NCI-H82 treated with DMSO at 0.1 percent for 48 hours (cell line): ENCODE data around the gene NELL1.

Source experiments
- DNase-seq: peaks from one replicate; lab custom pipeline; 2025; ENCODE audit not compliant: unreplicated experiment; lab: John Stamatoyannopoulos, UW

Gene NELL1

DNA sequence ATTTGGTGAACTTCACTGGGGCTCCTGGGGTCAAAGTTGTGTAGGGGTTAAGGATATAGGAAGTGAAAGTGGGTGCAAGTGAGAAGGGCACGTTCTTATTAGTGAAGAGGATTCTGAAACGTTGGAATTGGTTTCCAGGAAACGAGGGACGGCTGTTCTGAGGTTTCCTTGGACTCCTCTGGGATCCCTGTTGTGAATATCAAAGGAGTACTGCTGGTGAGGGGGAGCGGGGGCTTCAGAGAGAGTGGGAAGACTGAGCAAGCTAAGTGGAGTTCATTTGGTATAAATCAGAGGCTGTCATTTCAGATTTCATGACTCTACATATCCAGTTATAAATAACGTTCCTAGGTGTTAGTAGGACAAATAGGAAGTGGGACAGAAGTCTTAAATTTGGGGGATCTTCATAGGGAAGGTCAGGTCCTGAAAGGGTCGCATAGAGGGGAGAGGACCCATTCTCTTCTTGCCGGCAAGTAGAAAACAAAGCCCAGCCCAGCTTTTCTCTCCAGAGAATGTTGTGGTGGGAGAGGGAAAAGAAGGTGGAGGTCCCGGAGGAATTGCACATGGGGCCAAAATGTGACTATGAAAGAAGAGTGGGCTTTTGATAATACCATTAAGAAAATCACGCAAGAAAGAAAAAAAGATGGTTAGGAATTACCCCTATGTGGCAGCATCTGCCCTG lies 1.1 kb upstream of the NELL1 start:
- DNase-seq = no peak

DNA sequence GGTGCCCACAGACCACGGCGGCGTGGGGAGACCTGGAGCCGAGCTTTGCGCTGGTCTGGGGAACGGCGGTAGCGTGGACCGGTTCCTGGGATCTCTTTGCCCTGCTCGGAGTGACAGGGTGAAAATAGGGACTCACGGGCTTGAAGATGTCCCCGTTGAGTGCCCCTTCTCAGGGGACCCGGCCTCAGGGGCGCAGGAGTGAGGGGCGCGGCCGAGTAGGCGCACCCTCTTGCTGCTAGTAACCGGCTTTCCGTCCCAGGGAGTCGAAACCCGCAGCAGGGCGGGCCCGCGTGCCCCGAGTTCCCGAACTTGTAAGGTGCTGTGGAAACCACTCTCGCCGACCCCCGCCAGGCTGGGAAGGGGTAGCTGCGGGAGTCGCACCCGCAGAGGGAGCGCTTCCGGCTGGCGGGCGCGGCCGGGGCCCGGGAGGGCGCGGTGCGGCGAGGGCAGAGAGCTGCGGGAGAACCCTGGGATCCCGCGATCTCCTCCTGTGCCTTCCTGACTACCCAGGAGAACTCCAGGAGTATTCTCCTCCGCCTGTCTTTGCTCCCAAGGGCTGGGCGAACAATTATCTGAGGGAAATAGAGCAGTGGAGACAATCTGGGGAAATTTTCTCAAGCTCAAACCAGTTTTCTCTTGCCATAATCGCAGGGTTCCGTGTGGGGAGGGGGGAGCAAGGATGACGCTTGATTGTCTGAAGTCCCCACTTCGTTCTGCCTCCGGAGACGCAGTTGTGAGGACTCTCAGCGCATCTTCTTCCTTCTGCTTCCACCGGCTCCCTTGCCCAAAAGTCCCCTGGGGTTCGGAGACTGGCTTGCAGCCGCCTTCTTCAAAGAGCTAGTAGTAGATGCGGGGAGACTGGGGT lies 666 bp downstream of the NELL1 start:
- DNase-seq = no peak

DNA sequence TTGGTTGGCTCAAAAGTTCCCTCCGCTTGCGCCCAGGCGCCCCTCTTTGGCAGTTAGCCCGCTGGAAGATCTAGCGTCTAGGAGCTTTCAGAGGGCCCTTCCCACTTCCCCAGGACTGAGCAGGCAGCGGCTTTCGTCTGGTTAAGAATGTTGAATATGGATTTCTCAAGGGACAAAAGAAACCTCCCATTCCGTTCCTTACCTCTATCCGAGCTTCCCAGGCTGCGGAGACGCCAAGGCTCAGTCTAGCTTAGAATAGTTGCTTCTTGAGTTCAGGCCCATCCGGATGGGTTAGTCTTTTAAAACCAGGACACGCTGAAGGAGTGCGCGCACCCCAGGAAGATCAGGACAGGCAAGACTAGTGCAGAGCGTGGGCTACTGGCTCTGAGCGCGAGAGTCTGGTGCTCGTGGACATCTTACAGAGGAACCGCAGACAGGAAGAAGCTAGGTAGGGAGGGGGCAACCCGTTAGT lies 1.6 kb downstream of the NELL1 start:
- no peak for DNase-seq

DNA sequence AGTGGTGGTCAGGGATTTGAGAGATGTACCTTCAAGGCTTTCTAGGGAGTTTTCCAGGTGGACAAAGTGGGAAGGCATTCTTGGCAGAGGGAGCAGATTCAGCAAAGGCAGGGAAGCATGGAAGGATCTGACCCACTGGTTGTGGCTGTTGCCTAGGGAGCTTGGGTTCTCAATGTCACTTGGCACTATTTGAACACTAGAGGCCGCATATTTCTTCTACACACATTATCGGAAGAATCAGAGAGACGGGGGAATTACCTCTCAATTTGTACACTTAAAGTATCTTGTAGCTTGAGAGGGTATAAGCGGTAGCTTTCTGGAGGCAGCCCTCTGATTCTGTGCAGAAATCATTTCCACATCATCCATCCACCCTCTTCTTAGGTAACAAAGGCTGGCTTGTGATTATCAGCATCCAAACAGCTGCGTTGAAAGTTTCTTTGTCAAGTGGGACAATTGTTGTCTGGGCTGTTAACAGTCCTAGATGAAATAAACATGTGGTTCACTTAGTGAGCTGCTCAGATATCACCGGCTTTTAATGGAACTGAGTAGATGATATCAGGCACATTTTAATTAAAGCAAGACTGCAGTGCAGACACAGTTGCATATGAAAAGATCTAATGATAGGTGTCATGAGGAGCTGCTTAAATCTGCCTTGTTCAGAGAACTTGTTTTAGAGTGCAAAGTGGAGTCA lies 2.6 kb downstream of the NELL1 start:
- DNase-seq = peak; percentile 18

DNA sequence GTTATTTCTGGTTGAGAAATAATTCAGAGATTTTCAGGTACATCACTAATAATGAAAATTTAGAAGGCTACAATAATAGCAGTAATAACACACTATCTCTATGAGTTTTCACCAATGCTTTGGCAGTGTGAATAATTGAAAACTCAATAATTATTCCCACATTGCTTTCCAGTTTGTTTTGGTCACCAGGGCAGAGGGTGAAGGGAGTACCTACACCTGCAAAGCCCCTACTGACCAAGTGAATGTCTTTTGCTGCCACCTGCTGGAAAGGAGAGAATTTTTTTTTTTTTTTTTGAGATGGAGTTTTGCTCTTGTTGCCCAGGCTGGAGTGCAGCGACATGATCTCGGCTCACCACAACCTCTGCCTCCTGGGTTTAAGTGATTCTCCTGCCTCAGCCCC lies 3.2 kb downstream of the NELL1 start:
- DNase-seq = no peak

DNA sequence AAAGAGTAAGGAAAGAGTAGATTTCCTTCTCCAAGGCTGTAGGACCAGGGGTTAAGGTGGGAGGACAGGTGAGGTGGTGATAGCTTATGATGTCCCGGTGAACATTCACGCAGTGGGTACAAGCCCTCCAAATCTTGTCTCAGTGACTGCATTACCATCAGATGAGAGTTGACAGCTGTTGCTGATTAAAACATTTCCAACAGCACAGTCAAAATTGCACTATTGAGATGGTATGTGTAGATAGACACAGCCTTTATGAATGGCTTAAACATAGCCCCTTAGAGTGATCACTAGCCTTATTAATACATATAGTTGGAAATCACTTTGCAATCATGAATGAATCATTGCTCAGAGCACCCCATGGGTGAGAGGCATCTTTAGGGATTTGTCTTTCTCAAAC lies 7.3 kb downstream of the NELL1 start:
- DNase-seq = no peak

DNA sequence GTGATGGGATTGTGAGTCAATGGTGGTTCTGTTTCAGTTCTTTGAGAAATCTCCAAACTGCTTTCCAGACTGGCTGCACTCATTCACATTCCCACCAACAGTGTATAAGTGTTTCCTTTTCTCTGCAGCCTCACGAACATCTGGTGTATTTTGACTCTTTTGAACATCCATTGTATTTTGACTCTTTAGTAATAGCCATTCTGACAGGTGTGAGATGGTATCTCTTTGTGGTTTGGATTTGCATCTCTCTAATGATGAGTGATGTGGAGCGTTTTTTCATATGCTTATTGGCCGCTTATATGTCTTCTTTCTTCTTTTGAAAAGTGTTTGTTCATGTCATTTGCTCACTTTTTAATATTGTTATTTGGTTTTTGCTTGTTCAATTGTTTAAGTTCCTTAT lies 19.4 kb downstream of the NELL1 start:
- no peak for DNase-seq

DNA sequence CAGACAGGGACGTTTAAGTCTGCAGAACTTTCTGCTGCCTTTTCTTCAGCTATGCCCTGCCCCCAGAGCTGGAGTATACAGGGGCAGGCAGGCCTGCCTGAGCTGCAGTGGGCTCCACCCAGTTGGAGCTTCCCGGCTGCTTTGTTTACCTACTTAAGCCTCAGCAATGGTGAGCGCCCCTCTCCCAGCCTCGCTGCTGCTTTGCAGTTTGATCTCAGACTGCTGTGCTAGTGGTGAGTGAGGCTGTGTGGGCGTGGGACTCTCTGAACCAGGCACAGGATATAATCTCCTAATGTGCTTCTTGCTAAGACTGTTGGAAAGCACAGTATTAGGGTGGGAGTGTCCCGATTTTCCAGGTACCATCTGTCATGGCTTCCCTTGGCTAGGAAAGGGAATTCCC lies 38.5 kb downstream of the NELL1 start:
- peak; percentile 13 for DNase-seq

DNA sequence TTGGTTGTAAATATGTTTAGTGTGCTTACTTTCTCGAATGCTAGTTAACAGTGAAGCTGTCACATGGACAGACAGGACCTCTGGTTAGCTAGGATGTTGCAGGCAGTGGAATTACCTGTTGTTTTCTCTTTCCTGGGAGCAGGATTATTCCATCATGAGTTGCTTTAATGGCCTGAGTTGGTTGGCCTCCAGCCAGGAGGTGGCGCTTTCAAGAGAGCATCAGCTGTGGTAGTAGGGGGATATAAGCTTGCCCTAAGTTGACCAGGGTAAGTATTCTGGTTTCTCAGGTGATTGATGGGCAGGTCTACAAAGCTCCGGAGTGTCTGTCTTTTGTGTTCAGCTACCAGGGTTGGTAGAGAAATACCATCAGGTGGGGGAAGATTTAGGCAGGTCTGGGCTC lies 43.5 kb downstream of the NELL1 start:
- DNase-seq = no peak

DNA sequence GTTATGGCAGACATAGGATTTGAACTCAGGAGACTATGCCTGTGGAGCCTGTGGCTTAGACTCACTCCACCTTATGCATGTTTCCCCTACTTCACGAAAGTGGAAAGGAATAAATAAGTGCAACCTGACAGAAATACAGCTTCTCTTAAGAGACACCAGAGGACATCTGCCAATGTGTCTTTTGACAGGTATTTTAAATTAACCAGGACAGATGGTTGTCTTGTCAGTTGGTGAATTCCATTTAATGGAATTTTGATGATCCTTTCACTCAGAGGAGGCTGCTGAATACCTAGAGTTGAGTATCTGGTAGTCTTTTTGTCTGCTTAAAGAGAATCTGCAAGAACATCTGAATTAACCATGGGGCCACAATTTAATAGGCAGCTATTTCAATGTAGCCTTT lies 46.1 kb downstream of the NELL1 start:
- DNase-seq = no peak

DNA sequence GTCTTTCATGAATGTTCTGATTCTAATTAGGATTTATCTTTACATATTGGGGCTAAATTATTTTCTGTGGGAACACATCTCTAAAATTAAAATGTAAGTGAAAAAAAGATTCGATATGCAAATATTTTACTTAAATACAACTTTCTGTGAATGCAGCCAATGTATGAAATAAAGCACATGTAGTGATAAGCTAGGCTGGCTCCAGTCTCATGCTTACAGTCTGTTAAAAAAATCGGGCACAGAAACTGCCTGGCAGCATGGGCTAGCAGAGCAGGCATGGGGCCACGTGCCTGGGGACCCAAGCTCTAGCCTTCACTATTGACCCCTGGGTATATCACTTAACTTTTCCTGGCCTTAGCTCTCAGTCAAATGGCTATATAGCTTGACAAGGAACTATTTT lies 46.5 kb downstream of the NELL1 start:
- DNase-seq = no peak

DNA sequence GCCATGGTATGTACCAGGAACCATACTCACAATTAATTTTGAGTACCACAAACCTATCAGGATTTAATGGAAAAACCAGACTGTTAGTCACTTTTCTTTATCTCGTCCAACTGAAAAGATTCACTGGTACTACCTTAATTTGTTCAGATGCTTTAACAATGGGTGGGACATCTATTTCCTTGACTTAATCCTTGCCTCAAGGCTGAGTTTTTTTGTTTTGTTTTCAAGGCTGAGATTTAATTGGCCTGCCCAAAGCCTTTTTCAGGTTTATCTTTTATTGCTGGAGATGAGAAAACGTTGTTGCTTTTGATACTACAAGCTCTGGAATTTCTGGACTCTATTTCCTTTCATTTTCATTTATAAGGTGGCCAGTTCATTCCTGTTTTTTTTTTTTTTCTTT lies 50.4 kb downstream of the NELL1 start:
- no peak for DNase-seq

DNA sequence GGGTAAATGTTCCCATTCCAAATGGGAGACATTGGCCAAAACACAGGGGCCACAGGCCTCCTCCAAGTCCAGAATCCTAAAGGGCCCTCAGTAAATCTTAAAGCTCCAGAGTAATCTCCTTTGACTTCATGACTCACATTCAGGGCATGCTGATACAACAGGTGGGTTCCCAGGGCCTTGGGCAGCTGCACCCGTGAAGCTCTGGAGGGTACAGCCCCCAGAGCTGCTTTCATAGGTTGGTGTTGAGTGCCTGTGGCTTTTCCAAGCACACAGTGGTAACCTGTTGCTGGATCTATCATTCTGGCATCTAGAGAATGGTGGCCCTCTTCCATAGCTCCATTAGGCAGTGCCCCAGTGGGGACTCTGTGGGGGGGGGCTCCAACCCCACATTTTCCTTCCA lies 54.0 kb downstream of the NELL1 start:
- DNase-seq = no peak

DNA sequence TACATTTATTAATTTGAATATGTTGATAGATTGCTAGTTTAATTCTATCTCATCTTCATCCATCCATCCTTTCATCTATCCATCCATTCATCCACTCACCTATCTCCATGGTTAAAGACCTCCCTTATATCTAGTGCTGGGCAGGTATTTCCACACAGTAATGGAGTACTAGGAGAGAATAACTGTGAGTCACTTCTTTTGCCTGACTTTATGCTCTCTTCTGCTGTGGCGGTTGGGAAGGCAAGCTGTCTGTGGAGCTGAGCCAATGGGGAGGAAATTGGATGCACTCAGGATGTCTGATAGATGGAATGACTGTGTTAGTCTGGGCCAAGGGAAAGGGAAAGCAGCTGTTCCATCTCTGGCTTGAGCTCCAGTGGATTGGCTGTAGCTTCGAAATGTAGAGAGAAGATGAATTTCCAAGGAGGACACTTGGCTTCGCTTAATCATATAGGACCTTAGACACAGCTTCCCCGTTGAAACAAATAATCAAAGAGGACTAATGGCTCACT lies 60.3 kb downstream of the NELL1 start:
- no peak for DNase-seq

DNA sequence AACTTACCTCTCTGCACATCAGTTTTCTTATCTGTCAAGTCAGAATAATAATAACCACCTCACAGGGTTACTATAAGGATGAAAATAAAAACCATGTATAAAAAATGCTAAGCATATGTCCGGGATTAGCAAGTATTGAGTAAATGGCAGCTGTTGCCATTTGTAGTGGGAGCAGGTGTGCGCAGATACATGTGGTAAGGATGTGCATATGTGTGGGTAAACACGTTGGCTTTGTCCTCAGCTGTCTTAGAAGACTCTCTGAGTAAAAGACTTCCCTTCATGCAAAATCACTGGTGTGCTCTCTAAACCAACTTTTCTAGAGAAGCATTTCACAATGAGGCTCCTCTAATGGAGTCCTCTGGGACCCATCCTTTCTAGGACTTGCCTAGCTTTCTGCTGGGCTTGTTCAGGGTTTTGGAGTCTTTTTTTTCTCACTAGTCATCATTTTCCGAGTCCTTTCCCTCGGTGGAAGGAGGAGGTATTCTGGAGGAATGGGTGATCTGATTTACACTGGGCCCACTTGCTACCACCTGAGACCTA lies 62.4 kb downstream of the NELL1 start:
- DNase-seq = peak; percentile 2

DNA sequence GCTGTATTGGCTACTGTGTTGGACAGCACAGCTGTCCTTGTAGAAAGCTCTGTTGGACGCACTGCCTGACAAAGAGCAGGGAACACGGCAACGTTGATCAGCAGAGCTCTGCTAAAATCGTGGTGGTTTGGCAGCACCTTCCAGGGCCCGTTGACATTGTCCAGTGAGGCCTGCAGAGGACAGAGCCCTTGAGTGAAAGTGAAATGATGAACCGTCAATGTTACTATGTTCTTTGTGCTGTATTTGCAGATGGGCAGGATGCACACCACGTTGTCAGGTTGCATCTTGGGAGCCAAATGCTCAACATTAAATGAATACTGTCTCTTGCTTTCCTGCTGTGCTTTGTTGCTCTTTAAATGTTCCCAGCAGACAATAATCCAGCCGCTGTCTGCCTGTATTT lies 69.7 kb downstream of the NELL1 start:
- no peak for DNase-seq

DNA sequence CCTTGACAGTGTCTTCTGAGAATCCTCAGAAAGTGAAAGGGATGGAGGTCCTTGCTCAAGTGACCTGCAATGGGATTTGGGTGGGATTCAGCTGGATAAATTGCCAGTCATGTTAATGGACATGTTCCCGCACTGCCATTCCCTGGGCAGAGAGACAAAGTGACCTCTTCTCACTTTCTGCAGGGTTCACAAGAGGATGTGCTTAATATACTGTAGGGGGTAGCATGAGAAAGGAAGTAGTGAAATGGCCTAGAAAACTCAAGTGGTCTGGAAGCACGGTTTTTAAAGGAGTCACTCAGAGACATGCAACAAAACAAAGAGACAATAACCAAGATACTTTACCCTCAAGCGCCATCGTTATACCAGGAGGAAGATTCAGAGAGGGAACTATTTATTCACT lies 70.2 kb downstream of the NELL1 start:
- DNase-seq = no peak

DNA sequence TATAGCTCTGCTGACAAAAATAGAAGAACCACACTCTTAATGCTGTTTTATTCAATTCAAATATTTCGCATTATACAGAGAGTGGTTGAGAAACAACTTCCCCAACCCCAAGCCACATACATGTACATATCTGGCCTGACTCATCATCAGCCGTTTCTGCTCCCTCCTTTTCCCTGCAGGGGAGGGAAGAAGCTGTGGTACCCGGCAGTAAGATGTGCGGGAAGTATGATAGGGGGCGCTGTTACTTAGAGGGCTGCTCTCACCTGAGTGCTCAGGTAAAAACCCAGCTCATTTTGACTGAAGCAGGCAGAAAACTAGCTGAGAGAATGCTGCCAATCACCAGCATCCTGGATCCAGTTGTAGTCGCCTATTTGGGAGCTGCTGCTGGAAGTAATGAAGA lies 85.5 kb downstream of the NELL1 start:
- DNase-seq = no peak

DNA sequence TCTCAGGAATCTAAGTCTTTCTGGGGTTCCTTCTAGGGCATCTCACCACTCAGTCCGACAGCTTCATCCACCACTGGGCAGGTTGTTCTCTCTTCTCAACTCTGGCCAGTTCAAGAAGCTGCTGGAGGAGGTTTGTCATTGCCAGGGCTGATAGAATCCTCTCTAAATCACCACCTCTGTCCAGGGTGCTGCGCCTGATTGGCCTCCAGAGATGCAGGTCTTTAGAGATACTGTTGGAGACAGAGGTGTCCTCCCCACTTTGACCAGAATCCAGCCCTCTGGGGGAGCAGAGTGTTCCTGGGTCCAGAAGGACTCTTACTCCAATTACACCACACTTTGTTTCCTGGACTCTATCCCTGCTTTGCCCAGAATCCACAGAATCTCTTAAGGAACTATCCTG lies 90.2 kb downstream of the NELL1 start:
- no peak for DNase-seq

DNA sequence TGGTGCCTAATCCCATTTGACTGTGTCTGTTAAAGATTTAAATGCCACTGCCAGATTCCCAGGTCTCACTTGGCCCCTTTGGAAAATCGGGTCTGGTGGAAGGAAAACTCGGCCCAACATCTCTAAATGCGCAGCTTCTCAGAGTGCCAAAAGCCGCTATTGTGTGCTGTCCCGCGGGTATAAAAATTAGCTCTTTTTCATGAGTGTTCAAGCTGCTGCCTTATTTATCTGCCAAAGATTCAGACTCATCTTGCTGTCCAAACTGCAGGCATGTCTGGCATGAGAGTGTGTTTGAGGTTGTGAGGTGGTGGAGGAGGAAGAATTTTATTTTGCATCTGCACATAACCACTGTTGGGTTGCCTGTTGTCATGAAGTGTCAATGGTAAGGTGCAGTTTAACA lies 91.4 kb downstream of the NELL1 start:
- DNase-seq = no peak

DNA sequence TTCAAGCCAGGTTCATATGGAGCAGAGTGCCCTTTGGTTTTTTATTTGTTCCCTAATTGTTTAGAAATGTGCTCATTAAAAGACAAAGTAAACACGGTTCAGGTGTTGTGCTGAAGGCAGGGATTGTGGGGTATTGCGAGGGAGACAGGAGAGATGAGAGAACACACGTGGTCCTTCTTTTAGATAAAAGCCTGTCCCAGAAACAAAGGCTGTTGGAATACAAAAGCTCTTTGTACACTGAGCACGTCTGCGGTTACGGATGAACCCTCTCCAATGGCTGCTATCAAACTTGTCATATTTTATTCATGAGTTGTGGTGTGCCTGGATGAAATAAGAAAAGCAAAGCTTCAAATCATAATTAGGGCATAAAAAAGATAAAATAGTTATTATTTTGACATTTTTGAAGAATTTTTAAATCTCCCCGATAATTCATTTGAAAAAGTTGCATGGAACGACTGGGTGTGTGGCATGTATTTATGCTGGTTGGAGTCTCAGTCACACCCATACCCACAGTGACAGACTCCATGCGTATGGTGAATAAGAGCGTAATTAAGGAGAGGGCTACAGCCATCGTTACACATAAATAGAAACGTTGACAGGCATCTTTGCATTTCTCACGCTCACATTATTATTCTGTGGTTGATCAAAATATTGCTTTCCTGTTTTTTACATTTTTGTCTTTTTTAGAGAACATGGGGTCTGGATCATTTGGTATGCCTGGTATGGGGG lies 92.9 kb downstream of the NELL1 start:
- DNase-seq = no peak
